HG03442 (cell line): ENCODE data around the gene TRIM27.
"Not testable (repeated sequence)": the region's sequence is repeated elsewhere in the genome, so short reads cannot be mapped to it uniquely, and the experiment has no call there.

Source experiments
- ATAC-seq: cut with Tn5 transposase; IDR thresholded peaks from one replicate; pipeline ENCODE4 v1.9.1; 2021; ENCODE audit warnings: mild to moderate bottlenecking, moderate library complexity; ENCODE audit not compliant: unreplicated experiment

TRIM27 gene

DNA sequence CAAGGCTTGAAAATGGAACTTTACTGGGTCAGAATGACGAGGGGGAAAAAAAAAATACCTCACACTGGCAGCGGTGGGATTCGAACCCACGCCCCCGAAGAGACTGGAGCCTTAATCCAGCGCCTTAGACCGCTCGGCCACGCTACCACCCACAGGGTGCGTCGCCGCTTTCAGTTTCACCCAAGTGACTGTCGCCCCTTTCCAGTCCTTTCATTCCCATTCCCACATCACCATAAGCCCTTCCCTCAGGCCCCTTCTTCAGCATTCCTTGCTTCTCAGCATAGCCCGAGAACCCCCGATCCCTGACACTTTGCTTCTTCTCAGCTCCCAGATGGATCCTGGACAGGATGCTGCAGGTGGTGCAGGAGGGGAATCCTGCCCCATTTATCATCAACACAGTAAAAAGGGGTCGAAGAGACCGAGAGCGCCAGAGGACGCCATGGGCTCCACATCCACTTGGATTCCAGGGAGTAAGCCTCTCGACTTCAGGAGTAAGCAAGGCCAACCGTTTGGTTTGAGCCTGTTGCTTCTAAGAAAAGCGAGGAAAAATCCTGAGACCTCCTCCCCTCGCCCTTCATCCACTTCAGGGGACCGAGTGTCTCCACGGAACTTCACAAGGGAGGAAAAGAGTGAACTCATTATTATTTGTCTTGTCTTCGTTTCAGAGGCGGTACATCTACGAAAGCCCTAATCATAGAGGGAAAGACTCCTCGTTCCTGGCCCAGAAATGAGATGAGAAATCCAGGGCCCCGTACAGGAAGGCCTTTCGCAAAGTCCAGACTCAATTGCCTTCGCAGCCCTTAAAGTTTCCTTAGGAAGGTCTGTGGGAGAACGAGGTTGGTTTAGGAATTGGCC is 20.0 kb upstream of the TRIM27 start:
- ATAC-seq, result no peak

DNA sequence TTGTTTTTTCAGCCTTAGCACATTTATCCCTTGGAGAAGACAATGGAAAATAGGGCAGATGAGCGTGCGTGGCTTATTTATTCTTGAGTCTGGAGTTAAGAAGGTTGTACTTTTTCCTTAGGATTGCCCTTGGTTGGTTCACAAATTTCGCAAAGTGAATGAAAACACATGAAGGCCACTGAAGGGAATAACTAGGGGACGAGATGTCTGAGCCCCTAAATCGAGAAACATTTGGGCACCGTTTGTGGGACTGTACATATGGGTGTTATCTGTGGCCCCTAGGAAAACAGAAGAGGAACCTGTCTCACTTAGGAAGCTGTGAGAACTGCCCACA is 19.4 kb upstream of the TRIM27 start:
- no peak for ATAC-seq

DNA sequence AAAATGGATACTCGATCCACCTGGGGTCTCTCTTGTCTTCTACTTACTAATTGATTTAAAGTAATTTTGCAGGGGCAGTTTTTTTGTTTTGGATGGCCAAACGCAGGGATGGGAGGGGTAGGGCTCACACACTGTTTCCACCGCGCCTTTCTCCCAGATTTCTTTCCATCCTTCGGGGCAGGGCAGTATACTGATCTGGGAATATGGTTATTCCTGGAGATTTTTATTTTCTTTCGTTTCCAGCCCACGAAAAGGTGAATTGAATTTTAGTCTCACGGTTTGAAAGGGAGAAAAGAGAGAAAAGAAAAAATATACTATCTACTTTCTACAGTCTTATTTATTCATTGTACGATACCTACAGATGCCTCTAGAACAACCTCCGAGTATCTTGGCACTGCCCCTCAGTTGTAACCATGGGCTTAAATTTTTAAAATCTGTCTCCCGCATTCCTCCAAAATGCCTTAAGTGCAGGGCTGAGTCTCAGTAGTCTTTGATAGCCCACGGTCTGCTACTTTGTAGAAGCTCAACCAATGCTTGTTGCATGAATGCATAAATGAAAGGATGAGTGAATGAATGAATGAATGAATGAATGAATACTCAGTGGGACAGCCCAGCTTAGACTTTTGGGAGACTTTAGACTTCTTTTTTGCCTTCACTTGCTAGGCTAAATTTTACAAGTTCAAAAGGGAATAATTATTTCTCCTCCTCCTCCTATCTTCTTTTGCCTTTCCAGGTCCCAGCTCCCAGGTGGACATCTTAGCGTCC is 18.1 kb upstream of the TRIM27 start:
- ATAC-seq, result no peak

DNA sequence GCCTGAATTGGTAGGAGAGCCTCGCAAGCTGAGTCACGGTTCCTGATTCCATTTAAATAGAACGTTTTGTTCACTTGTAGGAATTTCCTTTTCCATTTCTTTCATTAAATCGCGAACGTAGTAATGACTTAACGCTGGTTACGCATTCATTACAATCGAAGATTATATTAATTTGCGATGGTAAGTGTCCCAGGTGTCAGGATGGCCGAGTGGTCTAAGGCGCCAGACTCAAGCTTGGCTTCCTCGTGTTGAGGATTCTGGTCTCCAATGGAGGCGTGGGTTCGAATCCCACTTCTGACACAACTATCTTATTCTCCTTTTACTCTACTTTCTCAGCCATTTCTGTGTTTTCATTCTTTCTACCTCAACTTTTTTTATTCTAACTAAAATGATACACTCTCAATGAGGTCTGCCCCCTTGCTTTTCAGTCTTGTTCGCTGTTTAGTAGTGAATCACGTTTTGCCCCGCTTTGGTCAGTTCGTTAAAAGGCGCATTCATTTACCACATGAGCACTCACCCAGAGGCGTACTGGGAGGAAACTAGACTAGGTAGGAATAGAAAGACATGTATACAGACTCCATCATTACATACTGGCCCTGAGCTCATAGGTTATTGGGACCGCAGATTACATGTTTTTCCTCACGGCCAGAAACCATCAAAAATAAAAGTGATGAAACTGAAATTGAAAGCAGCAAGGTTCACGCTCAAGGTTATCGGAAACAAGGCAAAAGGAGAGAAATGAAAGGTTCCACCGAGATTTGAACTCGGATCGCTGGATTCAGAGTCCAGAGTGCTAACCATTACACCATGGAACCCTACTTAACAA is 17.3 kb upstream of the TRIM27 start:
- ATAC-seq, result peak; percentile 53

DNA sequence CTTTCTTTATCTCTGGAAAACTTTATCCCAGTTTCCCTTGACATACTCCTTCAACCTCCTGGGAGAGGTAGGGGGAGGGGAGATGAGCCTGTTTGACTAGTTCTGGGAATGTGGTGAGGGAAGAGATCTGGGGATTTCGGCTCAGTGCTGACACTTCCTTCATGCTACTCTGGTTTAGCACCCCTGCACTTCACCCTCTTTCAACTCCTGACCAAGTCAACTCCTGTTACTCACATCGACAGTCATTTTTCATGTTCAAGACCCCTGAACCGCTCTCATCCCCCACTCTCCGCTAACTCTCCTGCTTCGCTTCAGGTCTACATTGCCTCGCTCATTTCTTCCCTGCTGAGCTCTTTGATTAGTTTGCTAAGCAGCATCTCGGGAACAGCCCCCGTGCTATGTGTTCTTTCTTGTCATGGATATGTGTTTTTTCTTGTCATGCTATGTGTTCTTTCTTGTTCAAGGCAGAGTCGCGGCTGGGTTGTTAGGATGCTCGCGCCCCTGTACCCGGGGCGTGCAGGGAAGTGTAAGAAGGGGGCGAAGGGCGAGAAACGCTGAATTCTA is 16.6 kb upstream of the TRIM27 start:
- ATAC-seq, result peak; percentile 27

DNA sequence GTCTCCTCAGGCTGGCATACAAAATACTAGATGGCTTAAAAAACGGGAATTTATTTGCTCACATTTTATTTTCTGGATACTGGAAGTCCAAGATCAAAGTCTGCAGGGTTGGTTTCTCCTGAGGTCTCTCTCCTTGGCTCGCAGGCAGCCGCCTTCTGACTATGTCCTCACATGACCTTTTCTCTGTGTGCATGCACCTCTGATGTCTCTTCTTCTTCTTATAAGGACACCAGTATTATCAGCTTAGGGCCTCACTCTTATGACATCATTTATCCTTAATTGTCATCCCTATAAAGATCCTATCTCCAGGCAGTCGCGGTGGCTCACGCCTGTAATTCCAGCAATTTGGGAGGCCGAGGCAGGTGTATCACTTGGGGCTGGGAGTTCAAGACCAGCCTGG is 9.3 kb upstream of the TRIM27 start:
- ATAC-seq, result no peak

DNA sequence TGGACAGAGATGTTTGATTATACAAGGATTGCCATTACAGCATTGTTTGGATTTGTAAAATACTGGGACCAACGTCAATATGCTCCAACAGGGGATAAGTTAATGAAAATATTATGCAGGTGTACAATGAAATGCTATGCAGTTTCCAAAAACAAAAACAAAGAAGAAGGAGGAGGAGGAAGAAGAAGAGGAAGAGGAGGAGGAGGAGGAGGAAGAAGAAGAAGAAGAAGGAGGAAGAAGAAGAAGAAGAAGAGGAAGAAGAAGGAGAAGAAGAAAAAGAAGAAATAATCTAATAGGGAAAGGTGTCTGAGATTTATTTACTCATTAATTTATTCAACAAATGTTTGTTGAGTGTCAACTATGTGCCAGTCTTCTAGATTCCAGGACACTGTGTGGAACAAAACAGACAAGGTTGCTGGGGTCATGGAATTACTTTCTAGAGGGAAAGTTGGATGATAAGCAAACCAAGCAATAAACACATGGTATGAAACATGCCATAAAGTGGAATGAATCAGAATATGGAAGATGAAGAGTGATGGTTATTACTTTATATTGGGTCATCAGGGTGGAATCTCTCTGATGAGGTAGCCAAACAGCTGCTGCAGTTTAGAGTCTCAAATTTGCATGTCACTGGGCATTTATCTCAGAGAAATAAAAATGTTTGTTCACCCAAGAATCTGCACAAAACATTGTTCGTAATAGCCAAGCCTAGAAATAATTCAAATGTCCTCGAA is 6.3 kb upstream of the TRIM27 start:
- ATAC-seq, result no peak

DNA sequence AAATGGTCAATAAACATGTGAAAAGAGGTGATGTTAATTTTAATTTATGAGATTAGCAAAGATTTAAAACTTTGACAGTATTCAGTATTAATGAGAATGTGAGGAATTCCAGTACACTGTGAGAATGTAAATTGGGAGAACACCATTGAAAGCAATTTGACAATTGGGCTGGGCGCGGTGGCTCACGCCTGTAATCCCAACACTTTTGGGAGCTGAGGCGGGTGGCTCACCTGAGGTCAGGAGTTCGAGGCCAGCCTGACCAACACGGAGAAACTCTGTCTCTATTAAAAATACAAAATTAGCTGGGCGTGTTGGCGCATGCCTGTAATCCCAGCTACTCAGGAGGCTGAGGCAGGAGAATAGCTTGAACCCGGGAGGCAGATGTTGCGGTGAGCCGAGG is 5.6 kb upstream of the TRIM27 start:
- not testable (repeated sequence) for ATAC-seq

DNA sequence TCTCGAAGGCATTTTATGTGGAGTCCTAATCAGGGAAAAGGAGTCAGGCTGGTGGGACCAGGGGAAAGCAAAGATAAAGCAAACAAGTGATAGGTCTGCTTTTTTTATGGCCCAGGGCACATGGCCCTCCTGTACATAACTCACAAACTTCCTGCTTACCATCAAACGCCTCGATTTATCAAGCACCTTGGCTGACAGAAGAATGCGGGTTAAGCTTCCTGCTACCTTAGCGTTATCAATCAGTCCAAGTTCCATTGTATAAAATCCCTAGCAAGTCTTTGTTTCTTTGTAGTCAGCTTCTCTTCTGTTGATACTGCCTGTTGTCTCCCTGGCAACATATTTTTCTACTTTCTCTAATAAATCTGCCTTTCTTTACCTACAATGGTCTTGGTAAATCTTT is 4.1 kb upstream of the TRIM27 start:
- no peak for ATAC-seq

DNA sequence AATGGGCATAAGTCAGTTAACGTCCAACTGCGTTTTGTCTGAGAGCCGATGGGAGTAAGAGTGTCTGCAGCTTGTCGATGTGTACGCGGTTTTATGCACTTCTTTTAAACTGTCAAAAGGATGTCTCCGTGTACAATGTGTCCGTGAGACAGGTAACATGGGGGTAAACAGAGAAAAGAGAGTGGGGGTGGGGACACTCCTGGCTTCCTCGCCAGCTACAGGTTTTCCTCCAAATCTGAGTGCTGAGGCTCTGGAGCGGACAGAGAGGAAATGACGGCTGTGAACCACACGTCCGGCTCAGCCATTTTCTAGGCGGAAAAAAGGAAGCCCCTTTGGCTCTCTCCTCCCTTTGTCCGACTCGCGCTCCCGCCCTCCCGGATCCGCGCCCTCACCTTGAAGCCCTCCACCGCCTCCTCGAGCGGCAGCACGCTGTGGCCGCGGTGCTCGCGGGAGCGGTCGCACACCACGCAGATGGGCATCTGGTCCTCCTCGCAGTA is 916 bp downstream of the TRIM27 start:
- peak; percentile 28 for ATAC-seq

DNA sequence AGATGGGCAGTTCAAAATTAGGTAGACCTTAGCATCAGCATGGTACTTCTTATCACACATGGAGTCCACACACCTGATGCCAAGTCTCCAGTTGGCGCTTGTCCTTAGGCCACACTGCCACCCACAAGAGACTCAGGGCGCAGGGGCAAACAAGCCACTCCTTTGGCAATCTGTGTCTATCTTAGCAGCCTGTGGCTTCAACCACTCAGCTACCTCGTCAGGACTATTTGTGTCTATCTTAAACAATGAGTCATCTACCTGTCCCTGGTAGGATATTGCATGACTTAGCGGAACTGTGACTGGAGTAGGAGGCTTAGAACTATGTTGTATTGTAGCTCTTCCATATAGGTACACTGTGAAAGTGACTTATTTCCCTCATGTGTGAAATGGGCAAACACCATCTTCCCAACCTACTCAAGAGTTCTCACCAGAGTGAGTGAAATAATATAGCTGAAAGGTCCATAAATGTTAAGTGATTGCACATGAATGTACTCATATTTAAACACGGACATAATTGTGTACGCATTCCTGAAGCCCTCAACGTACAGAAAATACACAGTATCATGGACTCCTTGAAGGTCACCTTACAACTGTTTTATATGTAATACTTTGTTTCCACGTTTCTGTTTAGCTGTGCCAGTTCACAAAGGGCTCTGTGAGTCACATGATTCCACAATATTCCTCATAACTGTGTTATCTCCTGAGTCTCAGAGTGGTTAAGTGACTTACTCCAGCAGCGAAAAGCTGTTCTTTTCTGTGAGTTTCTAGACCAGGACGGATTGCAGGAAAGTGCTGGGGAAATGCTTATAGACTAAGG is 1.6 kb downstream of the TRIM27 start:
- no peak for ATAC-seq

DNA sequence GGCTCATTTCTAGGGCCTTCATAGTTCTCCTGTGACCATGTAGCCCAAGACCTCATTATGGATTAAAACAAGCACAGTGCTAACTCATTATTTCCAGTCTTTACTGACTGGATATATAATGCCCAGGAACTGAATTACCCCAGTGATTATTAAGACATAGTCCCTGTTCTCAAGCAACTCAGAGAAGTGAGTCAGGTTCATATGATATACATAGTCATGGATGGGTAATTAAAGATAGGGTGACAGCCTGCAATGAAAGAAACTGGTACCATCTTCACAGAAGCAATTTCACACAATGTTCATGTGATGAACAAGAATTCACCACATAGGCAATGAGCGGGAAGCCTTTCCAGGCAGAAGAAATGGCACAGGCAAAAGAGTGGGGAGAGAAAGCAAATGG is 3.5 kb downstream of the TRIM27 start:
- ATAC-seq, result no peak

DNA sequence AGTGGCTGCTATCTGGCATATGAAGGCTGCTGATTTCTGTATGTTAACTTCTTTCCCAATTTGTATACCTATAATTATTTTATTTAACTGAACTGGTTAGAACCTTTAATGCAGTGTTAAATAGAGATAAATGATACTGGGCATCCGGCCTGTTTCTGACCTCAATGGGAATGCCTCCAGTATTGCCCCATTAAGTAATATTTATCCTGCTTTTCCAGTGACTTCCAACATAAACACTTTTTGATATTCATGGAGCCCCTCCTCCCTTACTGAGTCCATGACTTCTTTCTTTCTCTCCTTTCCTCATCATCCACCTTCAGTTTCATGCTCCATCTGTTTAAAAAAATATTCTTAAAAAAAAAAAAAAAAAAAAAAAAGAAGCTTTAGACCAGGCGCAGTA is 8.8 kb downstream of the TRIM27 start:
- no peak for ATAC-seq

DNA sequence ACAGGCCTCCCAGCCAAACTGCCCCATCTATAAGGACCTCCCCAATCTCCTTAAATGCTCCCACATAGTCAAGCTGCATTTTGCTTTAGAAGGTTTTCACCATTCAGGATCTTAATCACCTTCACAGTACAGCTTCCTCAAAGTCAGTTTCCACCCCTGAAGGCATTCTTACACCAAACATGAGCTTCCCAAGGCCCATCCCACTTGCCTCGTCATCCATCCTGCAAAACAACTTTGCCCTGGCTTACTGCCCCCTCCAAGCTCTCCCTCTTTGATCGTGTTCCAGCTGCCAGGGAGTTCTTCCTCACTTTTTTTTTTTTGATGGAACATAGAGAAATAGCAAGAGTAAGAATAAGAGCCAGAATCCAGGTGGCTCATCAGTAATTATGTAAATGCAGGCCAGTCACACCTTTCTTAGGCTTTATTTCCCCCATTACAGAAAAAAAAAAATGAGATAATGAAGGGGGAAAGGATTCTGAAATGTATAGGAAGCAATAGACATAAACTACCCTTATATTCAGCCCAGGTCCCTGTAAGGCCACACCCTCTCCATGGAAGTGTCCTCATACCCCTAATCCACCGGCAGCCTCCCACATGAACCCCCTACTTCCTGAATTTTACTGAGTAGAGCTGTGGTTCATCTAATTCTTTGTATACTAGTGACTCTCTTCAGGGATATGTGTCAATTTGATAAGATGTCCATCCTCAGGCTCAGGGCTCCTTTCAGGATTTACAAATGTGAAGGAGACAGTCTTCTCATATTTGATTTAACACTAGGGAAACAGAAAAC is 12.7 kb downstream of the TRIM27 start:
- ATAC-seq, result no peak

DNA sequence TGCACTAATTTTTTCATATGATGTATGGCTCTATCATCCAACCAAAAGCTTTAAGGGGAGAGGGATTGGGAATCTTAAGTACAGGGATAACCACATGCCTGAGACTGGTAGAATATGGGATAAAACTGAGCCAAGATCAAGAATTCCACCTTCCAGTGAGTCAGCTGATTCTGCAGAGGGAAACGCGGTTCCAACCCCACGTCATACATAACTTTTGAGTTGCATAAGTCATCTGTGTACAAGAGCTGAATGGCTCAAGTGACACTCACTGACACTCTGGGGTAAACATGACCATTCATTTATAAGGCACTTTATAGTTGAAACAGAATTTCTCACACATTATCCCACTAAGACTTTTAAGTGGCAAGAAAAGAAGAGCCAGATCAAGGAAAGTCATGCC is 16.4 kb downstream of the TRIM27 start:
- ATAC-seq, result no peak

DNA sequence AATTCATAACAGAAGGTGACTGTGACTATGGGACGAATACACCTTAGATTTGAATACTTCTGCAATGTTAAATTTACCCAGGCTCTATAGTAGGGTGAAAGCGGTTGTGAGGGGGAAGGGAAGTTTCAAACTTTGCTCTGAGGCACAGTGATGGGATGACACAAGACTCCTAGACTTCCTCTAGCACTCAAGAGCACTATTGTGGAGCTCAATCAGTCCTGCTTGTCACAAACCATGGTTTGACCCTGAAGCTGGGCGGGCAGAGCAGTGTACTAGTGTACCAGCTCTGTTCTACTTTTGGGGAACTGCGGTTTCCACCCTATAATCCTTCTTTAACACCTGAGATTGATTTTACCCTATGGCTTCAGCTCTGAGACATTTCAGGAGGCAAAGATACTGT is 17.1 kb downstream of the TRIM27 start:
- no peak for ATAC-seq

DNA sequence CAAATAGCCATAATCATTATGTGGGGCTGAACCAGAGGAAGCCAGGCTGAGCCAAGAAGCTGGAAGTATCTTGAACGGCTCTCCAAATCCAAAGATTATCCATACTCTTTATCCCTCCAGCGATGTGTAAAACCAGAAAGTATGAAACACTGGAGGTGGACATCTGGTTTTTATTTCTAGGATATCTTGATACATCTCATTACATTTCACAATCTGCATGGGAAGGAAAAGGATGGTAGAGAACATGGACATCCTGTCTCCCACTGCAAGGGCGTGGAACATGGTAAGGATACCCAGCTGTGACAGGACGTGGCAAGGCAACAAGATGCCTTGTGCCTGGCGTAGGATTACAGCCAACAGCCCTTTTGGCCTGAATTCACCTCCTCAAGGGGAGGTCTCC is 20.1 kb downstream of the TRIM27 start:
- no peak for ATAC-seq

DNA sequence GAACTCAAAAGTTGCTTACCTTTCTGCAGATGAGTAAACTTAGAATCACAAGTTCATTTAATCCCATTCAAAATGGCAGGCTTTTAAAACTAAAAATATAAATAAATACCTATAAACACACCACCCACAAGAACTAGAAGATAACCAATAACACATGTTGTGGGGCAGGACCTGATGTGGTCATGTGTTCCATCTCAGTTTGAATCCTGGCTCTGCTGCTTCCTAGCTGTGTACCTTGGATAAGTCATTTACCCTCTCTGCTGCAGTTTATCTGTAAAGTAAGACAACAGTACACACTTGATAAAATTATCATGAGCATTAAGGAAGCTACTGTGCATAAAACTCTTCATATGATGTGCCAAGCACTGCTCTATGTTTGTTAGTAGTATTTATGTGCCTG is 22.0 kb downstream of the TRIM27 start:
- ATAC-seq, result no peak
